ENCODE results near the gene PACS2.

GRCh38 chr14:105379946-105380345 is 65.4 kb downstream of the PACS2 start:
- TF ChIP-seq CTCF (conservative IDR thresholded peaks at IDR 0.05 in 1 of 2, IDR thresholded peaks at IDR 0.05 in 1 of 2; ENCODE audit: extremely low read depth in 1 of 2, insufficient read depth in 1 of 2, low read depth in 1 of 2, low read length in 2 of 2) (no peak), EZH2 (IDR thresholded peaks at IDR 0.05; ENCODE audit: borderline replicate concordance, low read length) (no peak)
